SH-SY5Y (cell line): Measurements from ENCODE around the gene ZXDA.
"Not testable (repeated sequence)": the region's sequence is repeated elsewhere in the genome, so short reads cannot be mapped to it uniquely, and the experiment has no call there.

Source experiments
- GATA2 ChIP-seq: IDR thresholded peaks from 2 replicates; pipeline ENCODE4 v1.6.1; 2011; ENCODE audit warnings: mild to moderate bottlenecking, low read depth, low read length
- GATA3 ChIP-seq: IDR thresholded peaks from 2 replicates; pipeline ENCODE4 v1.6.1; 2011; ENCODE audit warnings: low read depth, mild to moderate bottlenecking, low read length, moderate library complexity

The ZXDA gene

DNA sequence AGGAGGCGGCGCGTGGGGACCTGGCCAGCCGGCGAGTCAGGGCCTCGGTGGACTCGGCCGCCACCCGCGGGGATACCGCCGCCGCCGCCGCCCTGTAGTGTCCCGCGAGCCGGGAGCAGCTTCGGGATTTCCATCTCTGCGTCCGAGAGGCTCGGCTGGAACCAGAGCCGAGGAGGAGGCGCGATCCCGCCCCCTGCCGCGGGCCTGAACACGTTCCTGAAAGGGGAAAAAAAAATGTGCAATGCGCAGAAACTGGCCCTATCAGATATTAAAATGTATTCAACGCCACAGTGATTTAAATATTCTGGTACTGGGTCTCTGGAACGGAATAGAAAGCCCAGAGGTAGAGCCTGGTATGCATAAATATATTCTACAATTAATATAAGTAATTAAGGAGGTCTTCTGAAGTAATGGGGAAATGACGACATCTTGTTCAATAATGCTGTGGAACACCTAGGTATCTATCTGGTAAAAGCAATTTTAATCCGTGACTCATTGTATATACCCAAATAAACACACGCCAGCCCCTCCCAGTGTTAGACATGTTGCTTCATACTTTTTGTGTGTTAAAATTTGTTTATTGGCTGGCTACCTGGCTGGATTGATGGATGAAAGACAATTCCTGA, at the start of gene ZXDA:
ZXDA (minus strand) TSS at position 172 of the 626 bp plus-strand sequence; CDS start at position 134, 38 bp downstream.
- not testable (repeated sequence) for TF ChIP-seq GATA2, GATA3

DNA sequence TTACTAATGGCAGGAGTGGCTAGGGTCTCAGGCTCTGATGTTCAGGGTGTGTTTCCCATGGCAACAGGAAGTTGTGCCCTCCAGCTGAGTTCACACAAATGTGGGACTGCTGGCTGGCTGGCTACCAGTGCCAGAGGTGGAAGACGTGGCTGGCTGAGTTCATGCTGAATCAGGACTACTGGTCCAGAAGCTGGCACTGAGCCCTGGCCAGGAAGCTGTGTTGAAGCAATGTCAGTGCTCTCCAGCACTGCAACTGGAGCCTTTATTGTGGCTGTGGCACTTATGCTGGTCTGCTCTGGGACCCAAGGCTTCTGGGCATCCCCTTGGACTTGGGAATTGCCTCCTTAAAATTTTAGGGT, 42.0 kb upstream of the ZXDA start:
- TF ChIP-seq GATA2 (no peak), GATA3 (no peak)

DNA sequence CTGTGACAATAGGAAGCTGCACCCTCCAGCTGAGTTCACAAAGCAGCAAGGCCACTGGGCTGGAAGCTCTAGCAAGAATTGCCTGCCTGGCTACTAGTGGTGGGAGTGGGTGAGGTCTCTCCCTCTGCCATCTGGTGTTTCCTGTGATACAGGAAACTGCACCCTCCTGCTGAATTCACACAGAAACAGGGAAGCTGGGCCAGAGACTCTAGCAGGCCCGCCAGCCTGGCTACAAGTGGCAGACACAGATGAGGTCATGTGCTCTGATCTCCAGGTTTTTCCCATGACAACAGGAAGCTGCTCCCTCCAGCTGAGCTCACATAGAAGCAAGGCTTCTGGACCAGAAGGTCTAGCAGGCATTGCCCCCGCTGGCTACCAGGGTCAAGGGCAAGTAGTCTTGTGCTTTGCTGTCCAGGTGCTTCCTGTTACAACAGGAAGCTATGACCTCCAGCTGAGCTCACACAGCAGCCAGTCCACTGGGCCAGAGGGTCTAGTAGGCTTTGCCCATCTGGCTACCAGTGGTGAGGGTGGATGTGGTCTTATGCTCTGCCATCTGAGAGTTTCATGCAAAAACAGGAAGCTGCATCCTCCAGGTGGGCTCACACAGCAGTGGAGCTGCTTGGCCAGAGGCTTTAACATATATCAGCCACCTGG, 41.5 kb upstream of the ZXDA start:
- TF ChIP-seq GATA3 = no peak
- TF ChIP-seq GATA2 = no peak

DNA sequence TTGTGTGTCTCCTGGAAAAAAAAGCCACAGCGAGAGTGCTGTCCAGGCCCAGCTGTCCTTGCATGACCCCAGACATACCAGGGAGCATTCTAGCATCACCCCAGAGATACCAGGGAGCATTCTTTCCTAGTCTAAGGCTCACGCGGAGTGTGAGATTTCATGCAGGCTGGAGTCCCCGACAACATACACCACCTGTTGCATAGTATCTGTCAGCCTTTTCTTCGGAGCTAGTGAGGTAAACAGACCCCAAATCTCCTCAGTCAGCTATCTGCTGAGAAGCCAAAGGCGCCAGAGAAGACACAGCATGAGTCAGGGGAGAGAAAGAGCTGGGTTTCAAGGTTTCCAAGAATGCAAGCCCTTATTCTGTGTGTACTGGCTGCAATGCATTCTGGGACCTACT, 23.1 kb upstream of the ZXDA start:
- TF ChIP-seq GATA3 = no peak
- no peak for TF ChIP-seq GATA2

DNA sequence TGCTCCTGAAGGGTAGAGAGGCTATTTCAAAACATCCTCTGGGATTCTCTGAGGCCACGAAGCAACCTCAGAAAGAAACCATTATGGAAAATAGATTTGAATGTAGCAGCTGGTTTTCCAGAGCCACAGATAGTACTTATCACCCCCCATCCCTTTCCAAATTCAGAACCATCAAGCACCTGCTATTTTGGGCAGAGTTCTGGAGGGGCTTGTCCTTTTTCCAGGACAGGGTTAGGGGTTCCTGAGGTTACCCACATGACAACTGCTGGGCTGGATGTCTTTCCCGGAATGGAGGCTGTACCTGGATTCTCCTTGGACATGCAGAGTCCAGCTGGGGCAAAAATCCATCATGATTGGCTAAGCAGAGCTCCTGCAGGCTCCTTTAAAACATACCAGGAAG, 22.0 kb upstream of the ZXDA start:
- TF ChIP-seq GATA2 (no peak), GATA3 (no peak)

DNA sequence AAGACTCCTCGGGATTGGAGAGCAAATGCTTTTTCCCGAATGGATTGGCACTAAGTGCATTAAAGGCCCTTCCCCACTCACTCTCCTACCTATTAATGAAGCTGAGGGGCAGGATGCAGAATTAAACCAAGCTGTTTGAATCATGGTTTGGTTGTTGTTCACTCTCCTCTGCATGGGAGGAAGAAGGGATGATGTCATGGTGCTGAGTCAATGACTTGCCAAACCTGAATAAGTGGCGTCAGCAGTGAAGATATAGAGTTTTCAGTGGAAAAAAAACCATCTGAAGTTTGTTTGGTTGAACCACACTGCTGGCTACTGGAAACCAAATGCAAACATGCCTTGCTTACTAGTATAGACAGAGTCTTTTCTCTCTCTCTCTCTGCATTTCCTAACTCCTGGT, 19.8 kb upstream of the ZXDA start:
- no peak for TF ChIP-seq GATA3
- no peak for TF ChIP-seq GATA2

DNA sequence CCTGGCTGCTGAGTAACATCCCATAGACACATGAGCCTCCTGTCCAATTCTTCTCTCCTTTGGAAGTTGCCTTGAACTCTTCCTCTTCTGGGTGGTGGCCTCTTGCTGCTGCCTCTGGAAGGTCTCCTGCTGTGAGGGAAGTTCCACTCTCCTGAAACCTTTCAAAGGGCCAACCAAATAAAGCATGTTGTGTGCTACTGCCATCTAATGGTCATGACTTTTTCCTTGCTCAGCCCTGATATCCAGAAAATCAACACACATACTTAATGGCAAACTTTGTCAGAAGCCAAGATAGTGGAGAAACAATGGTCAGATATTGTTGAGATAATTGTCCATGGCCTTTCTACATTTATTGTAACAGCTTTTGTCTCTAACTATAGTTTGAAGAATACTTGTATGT, 19.1 kb upstream of the ZXDA start:
- TF ChIP-seq GATA3 (no peak), GATA2 (no peak)

DNA sequence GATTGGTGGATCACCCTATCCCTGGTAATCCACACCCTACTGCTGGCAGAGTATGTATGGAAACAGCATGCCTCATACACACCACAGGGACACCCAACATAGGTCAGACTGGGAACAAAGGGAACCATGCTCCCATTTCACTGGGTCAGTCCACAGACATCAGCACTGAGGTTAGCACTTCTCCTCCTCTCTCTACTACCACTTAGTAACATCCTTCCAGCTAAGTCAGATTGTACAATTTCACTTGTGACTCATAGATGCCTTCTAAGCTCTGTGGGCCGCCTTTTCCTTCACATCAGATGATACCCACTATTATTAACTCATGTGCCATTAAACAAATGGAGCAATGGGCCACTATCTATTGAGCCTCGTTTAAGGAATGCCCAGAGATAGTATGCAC, 15.5 kb upstream of the ZXDA start:
- no peak for TF ChIP-seq GATA3
- no peak for TF ChIP-seq GATA2

DNA sequence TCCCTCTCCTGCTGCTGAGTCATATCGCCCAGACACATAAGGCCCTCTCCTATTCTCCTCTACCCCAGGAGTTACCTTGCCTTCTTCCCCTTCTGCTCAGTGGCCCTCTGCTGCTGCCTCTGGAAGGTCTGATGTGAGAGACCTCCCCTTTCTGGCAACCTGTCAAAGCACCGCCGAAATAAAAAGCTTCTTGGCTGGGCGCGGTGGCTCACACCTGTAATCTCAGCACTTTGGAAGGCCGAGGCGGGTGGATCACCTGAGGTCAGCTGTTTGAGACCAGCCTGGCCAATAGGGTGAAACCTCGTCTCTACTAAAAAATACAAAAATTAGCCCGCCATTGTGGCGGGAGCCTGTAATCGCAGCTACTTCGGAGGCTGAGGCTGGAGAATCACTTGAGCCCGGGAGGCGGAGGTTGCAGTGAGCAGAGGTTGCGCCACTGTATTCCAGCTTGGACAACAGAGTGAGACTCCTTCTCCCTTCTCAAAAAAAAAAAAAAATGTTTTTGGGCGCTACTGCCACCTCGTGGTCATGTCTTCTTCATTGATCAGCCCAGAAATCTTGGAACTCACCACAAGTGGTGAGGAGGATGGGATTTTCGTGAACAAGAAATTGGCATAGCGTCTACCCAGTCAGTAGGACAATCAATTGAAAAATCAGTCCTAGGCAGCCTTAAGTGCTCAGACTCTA, 8.6 kb upstream of the ZXDA start:
- TF ChIP-seq GATA2 = no peak
- TF ChIP-seq GATA3 = no peak

- TF ChIP-seq GATA3 (no peak), GATA2 (no peak)
These were observed 5.4 kb upstream of the ZXDA start for GRCh38 chrX:57915680-57916079.

DNA sequence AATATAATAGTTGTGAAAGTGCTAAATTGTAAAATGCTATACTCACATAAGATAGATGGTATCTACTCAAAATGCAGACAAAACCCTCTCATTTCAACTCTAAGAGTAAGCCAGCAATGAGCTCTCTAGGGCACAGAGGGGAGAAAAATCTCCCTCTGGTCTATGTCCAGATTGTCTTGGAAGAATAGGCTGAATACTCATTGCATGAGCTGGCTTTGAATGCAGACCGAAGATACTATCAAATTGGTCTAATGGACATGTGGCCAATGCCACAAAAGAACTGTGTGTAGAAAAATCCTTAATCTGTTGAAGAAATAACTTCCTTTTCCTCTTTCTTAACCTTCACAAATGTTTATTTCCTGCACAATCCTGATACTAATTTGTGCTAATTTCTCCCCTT, 3.5 kb downstream of the ZXDA start:
- TF ChIP-seq GATA3 = no peak
- no peak; the same call in 1 of the 2 replicates for TF ChIP-seq GATA2

DNA sequence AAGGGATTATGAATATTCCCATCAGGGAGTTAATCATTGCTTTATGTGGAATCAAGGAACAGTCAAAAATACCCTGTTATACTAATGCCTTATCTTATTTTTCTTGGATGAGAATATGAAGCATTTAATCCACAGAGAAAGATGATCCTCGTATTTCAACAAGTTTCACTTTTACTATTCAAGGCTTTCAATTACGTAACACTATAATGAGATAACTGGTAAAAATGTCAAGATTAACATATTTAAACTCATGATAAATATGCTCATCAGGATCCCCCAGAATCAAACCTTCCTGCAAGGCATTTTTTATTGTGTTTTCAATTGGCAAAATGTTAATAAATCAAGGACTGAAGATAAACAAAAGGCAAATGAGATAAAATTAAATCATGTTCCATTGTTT, 5.1 kb downstream of the ZXDA start:
- no peak for TF ChIP-seq GATA3
- TF ChIP-seq GATA2 = no peak

DNA sequence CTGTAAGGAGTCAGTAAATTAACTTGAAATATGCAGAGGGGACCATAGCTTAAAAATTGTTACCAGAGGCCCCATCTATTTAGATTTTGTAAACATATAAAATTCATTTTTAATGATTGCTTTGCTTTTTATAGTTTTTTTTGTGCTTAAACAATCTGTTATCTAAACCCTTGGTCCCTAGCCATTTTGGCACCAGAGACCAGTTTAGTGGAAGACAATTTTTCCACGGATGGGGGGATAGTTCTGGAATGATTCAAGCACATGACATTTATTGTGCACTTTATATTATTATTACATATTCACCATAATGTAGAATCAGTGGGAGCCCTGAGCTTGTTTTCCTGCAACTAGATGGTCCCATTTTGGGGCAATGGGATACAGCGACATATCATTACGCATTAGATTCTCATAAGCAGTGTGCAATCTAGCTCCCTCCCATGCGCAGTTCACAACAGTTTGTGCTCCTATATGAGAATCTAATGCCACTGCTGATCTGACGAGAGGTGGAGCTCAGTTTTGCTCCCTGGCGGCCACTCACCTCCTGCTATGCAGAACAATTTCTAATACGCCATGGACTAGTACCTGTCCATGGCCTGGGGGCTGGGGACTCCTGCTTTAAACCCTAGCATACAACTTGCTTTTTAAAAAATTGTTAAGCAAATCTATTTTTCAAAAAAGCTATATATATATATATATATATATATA, 5.9 kb downstream of the ZXDA start:
- TF ChIP-seq GATA2 (no peak), GATA3 (no peak)

DNA sequence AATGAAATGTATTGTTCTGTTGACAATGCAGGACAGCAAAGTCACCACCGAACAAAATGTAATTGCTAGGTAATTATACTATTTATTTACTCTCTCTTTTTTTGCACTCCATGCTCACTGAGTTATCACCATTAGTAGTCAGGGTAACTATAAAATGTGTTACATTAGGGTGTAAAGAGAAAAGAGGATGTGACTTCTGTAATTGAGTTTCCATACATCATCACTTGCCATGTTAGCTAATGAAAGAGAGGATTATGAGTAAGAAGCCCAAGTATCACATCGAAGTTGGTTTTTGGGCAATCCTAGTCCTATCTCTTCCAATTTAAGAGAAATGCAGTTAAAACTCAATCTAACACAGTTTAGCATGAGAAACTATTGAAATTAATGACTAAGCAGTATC, 7.6 kb downstream of the ZXDA start:
- TF ChIP-seq GATA3 (no peak), GATA2 (no peak)
